ENCODE data around the gene ZBTB7B.

Gene ZBTB7B

GRCh38 chr1:155018617-155019348 is 16.2 kb downstream of the ZBTB7B start:
- DNase-seq = no peak

GRCh38 chr1:155019377-155020245 is 17.0 kb downstream of the ZBTB7B start:
- no peak for DNase-seq

- DNase-seq = no peak
Observed at GRCh38 chr1:155022136-155022926, 19.7 kb downstream of the ZBTB7B start.

GRCh38 chr1:155022927-155023236 is 20.3 kb downstream of the ZBTB7B start:
- no peak for DNase-seq

- no peak for DNase-seq
Observed at GRCh38 chr1:155023627-155024026, 21.0 kb downstream of the ZBTB7B start.

GRCh38 chr1:155024315-155024714 is 21.7 kb downstream of the ZBTB7B start:
- no peak for DNase-seq

- no peak for DNase-seq
Observed at GRCh38 chr1:155026154-155026553, 23.6 kb downstream of the ZBTB7B start.

GRCh38 chr1:155026588-155026987 is 24.0 kb downstream of the ZBTB7B start:
- DNase-seq = no peak

GRCh38 chr1:155029513-155030242 is 27.1 kb downstream of the ZBTB7B start:
- DNase-seq = no peak

- no peak for DNase-seq
Observed at GRCh38 chr1:155030243-155030795, 27.7 kb downstream of the ZBTB7B start.

GRCh38 chr1:155030899-155031298 is 28.3 kb downstream of the ZBTB7B start:
- no peak for DNase-seq

- DNase-seq = no peak
Observed at GRCh38 chr1:155032886-155033285, 30.3 kb downstream of the ZBTB7B start.

GRCh38 chr1:155033524-155033923 is 30.9 kb downstream of the ZBTB7B start, which contains the start of the genes DCST1 and DCST2:
TSS of gene DCST1 (plus strand) at chr1:155033824. CDS start at chr1:155034037, 213 bp downstream.
TSS of gene DCST2 (minus strand) at chr1:155033781. CDS start at chr1:155033701, 80 bp downstream.
- no peak for DNase-seq

GRCh38 chr1:155034318-155035208 is 32.0 kb downstream of the ZBTB7B start:
- DNase-seq = no peak

- no peak for DNase-seq
Observed at GRCh38 chr1:155035936-155036335, 33.3 kb downstream of the ZBTB7B start.

GRCh38 chr1:155037043-155037442 is 34.4 kb downstream of the ZBTB7B start:
- no peak for DNase-seq

- no peak for DNase-seq
Observed at GRCh38 chr1:155037851-155038441, 35.3 kb downstream of the ZBTB7B start.

GRCh38 chr1:155038602-155039307 is 36.2 kb downstream of the ZBTB7B start:
- DNase-seq = no peak

- DNase-seq = no peak
Observed at GRCh38 chr1:155039308-155039669, 36.7 kb downstream of the ZBTB7B start.
